Lung microvascular endothelial cell (primary cell): ENCODE measurements around the gene ADARB1. TPM values are rescaled to one million over a fixed set of nuclear protein-coding genes. Genes with fewer than 3 reads are reported as not detected.

ENCODE experiments used
- DNase-seq, 2 donors: peaks; one replicate each; pipeline versions ENCODE4 v3.0.0 to v3.0.0-alpha.2; 2010; ENCODE audit warnings: low read depth in 2 of 2
- total RNA-seq: library from RNA; depleted of rRNA; stranded (reverse); fragments of >200 nt; gene quantifications from 2 replicates; pipeline ENCODE4 v1.2.1, GENCODE V29; 2014

The ADARB1 gene
- total RNA-seq, 1 donor from 2014 or later, result 23.8 TPM

DNA sequence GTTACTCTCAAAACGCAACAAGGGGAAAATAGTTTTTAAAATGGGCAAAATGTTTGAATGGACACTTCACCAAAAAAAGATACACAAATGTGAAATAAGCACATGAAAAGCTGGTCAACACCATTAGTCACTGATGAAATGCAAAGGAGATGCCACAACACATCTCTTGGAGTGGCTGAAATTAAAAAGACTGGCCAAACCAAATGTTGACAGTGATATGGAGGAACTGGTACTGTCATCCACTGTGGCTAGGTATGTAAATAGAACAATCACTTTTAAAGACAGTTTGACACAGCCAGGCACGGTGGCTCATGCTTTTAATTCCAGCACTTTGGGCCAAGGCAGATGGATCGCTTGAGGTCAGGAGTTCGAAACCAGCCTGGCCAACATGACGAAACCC lies 122.2 kb downstream of the ADARB1 start:
- DNase-seq, result no peak

DNA sequence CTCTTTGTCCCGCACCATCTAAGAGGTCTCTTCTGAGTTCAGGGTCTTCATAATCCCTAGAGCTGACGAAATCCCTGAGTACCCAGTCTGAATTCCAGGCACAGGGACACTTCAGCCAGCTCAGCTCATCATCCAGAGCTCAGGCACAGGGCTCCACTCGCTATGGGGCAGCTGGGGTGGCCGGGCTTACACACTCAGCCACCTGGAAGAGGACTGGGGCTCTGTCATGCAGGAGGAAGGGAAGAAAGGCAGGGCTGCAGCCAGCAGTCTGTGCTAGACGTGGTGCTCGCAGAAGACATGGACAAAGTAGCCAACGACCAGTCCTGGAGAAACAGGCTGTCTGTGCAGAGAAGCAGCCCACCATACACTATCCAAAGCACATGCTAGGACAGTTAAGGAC lies 124.8 kb downstream of the ADARB1 start:
- no peak for DNase-seq

DNA sequence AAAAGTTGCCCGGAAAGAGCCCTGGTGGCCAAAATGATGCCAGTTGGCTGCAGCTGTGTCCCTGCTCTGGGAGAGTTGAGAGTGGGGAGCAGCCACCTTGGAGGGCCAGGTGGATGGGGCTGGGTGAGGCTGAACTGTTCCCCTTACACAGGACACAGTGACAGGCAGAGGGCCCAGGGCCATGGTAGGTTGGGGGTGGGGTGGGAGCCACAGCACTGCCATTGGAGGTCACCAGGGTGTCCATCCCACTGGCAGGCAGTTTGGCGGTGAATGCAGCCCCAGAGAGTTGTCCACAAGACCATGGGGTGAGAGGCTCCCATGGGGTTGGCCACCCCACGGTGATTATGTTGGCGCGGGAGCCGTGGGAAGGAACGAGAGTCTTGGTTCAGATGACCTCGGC lies 125.7 kb downstream of the ADARB1 start:
- no peak for DNase-seq

- peak in 1 of 2 donors; percentile 57 for DNase-seq
These were observed 126.4 kb downstream of the ADARB1 start for GRCh38 chr21:45200581-45201296.

DNA sequence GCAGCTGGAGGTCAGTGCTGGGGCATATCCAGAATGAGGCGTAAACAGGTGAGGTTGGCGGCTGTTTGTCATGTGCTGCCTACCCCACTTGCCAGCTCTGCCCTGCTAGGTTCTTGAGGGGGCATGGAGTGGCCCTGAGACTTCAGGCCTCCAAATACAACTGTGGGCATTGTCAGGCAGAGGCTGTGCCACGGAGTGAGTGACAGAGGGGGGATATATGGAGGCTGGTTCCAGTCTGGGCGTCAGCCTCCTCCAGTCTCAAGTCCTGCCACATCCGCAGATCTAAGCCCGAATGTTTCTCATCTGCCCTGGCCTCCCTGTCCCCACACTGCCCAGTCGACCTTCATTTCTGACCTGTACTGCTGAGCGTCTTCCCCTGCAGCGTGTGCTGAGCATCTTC lies 128.0 kb downstream of the ADARB1 start:
- no peak for DNase-seq

- no peak for DNase-seq
These were observed 128.5 kb downstream of the ADARB1 start for GRCh38 chr21:45202889-45203288.

GRCh38 chr21:45203983-45204382 lies 129.6 kb downstream of the ADARB1 start:
- no peak for DNase-seq

DNA sequence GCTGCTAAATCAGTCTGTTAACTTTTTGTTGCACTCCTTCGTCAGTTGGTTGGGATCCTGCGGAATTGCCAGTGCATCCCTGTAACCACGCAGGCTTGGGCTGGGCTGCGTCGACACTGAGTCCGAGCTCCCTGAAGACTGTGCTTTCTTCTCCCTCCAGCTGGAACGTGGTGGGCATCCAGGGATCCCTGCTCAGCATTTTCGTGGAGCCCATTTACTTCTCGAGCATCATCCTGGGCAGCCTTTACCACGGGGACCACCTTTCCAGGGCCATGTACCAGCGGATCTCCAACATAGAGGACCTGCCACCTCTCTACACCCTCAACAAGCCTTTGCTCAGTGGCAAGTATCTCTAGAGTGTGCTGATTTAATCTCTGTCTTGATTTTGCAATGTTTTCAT lies 130.0 kb downstream of the ADARB1 start:
- no peak for DNase-seq

GRCh38 chr21:45207839-45208626 lies 133.7 kb downstream of the ADARB1 start:
- DNase-seq, result no peak

DNA sequence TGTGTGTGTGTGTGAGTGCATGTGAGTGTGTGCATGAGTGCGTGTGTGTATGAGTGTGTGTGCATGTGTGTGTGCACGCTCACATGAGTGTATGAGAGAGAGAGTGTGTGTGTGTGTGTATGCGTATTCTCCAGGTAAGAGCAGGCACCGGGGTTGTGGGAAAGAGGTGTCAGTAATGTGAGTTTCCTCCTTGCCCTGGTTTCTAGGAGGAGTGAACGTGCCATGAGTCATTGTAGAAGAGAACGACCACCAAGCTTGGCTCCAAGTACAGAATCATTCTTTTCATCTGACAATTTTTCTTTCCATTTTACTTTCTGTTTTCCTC lies 134.2 kb downstream of the ADARB1 start:
- DNase-seq, result no peak

GRCh38 chr21:45209046-45209445 lies 134.7 kb downstream of the ADARB1 start:
- peak in 1 of 2 donors; percentile 63 for DNase-seq

DNA sequence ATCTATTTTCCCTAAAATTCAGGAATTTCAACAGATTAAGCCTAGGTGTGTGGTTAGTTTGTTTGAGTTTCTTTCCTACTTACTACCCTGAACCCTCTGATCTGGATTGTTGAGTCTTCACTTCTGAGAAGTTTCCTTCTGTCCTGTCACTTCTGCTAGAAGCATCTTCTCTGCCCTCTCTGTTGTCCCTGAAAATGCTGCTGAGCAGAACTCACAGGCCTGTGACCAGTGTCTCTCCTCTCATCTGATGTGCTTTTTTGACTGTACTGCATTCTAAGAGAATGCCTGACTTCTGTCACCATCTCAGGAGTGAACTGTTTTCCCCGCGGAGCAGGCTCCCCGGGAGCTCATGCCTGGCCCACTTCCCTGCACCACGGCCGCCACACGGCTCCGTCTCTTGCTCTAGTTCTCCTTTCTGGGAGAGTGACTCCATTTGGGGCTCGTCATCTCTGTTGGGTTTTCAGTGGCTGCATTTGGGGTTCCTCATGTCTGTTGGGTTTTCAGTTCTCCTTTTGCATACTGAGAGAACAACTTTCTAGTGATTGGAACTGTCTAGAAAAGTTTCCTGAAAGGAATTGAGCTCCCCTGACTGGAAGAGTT lies 135.4 kb downstream of the ADARB1 start:
- no peak for DNase-seq

DNA sequence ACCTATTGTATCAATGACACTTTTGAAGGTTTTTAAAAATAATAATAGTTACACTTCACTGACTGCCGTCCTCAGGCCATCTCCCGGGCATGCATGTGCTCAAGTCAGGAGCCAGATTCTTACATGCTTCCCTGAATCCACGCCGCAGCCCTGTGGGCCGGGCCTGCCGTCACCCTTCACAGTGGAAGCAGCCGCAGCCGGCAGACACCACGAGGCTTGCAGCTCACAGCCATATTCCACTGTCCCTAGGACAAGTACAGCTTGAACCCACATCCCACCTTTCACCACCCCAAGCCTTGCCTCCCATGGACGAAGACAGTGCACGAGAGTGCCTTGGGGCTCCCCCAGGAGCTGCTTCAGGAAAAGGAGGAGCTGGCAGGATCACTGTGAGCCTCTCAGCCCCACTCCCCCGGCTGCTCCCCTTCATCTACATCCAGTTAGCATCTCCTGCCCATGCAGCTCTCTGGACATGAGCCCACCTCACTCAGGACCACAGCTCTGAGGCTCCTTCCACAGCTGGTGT lies 136.1 kb downstream of the ADARB1 start:
- no peak for DNase-seq

DNA sequence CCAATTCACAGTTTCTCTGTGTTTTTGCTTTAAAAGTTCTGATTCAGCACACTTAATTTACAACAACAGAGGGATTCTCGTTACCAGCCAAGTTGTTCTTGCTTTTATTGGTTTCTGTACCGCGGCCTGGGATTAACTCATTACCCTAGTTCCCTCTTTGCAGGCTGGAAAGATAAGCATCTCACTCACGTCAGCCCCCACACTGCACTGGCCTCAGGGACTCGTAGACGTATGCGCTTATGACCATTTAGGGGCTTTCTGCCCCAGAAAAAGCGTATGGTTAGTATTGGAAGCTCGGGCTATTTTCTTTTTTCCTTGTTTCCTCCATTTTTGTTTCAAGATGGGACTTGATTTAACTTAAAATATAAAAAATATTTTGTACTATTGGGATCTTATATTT lies 137.3 kb downstream of the ADARB1 start:
- no peak for DNase-seq

DNA sequence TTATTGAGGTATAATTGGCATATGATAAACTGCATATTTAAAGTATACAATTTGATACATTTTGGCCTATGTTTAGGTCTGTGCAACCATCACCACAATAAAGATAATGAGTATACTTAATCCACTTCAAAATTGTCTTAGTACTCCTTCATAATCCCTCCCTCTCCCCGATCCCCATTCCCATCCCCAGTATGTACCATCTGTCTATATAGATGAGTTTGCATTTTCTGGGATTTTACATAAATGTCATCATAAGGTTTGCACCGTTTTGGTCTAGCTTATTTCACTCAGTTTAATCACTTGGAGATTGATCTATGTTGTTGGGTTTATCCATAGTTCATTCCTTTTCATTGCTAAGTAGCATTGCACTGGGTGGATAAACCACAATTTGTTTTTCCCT lies 139.0 kb downstream of the ADARB1 start:
- DNase-seq, result no peak

GRCh38 chr21:45215213-45215612 lies 140.8 kb downstream of the ADARB1 start:
- no peak for DNase-seq

- DNase-seq, result no peak
These were observed 142.6 kb downstream of the ADARB1 start for GRCh38 chr21:45217010-45217409.

- no peak for DNase-seq
These were observed 145.1 kb downstream of the ADARB1 start for GRCh38 chr21:45219517-45219916.

GRCh38 chr21:45220071-45220481 lies 145.7 kb downstream of the ADARB1 start:
- DNase-seq, result no peak

DNA sequence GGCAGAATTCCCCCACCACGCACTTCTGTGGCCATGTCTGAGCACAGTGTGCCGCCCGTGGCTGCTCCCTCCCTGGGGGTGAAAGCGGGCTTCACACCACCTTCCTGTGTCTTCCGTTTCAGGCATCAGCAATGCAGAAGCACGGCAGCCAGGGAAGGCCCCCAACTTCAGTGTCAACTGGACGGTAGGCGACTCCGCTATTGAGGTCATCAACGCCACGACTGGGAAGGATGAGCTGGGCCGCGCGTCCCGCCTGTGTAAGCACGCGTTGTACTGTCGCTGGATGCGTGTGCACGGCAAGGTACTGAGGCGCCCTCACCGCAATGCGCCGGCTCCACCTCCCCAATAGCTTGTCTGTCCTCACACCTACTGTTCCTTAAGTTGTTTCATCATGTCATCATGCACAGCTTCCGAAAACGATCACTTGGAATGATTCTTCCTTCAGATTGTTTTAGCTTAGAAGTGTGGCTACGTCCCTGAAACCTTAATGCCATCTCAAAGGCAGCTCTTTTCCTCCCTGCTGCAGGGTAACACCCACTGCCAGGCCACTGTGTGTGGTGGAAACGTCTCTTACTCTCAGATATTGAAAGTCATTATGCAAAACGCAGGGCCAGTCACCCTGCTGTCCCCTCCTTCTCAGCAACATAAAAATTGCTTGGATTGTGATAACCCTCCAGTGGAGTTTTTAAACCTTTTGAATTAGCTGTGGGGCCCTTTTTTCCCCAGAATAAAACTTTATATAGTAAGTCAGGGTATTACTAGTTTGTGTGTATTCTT lies 146.5 kb downstream of the ADARB1 start:
- DNase-seq, result no peak

GRCh38 chr21:45222001-45222400 lies 147.6 kb downstream of the ADARB1 start:
- no peak for DNase-seq
